NCI-H510A treated with DMSO at 0.1 percent for 48 hours (cell line): ENCODE results near the gene RMDN3.
A peak's percentile ranks its signal among the peaks of the same experiment; 100 is the strongest.

Experiments used
- DNase-seq: peaks from one replicate; lab custom pipeline; 2025; lab: John Stamatoyannopoulos, UW

RMDN3 gene

GRCh38 chr15:40747685-40748631 is 7.1 kb downstream of the RMDN3 start:
- no peak for DNase-seq

GRCh38 chr15:40746916-40747418 is 8.1 kb downstream of the RMDN3 start:
- DNase-seq, result no peak

GRCh38 chr15:40744815-40745152 is 10.3 kb downstream of the RMDN3 start:
- DNase-seq, result no peak

- DNase-seq, result no peak
Observed at GRCh38 chr15:40743921-40744814, 10.9 kb downstream of the RMDN3 start.

GRCh38 chr15:40743485-40743901 is 11.6 kb downstream of the RMDN3 start:
- DNase-seq, result no peak

GRCh38 chr15:40739854-40740253 is 15.2 kb downstream of the RMDN3 start:
- no peak for DNase-seq

GRCh38 chr15:40739047-40739446 is 16.0 kb downstream of the RMDN3 start:
- DNase-seq, result no peak

- DNase-seq, result peak; percentile 75
Observed at GRCh38 chr15:40737048-40737447, 18.0 kb downstream of the RMDN3 start.

- no peak for DNase-seq
Observed at GRCh38 chr15:40736575-40736974, 18.5 kb downstream of the RMDN3 start.

GRCh38 chr15:40731034-40731433 is 24.0 kb downstream of the RMDN3 start:
- DNase-seq, result no peak

- no peak for DNase-seq
Observed at GRCh38 chr15:40723919-40724318, 31.1 kb downstream of the RMDN3 start.

GRCh38 chr15:40722934-40723333 is 32.1 kb downstream of the RMDN3 start:
- no peak for DNase-seq

- DNase-seq, result no peak
Observed at GRCh38 chr15:40722354-40722753, 32.7 kb downstream of the RMDN3 start.

GRCh38 chr15:40721701-40722100 is 33.4 kb downstream of the RMDN3 start:
- no peak for DNase-seq

- DNase-seq, result no peak
Observed at GRCh38 chr15:40716165-40716564, 38.9 kb downstream of the RMDN3 start.

GRCh38 chr15:40714144-40714543 is 40.9 kb downstream of the RMDN3 start:
- DNase-seq, result no peak

- no peak for DNase-seq
Observed at GRCh38 chr15:40706121-40706520, 48.9 kb downstream of the RMDN3 start.

GRCh38 chr15:40702077-40702476 is 53.0 kb downstream of the RMDN3 start:
- DNase-seq, result no peak

- DNase-seq, result no peak
Observed at GRCh38 chr15:40697916-40698315, 57.1 kb downstream of the RMDN3 start.

- no peak for DNase-seq
Observed at GRCh38 chr15:40696228-40696627, 58.8 kb downstream of the RMDN3 start.

GRCh38 chr15:40695469-40695890 is 59.6 kb downstream of the RMDN3 start:
- no peak for DNase-seq

GRCh38 chr15:40694688-40695468 is 60.2 kb downstream of the RMDN3 start, which contains the start of gene RAD51:
Gene RAD51, plus strand, starts transcription at chr15:40695174. Its CDS starts 3,585 bp downstream, at chr15:40698759.
- DNase-seq, result peak; percentile 65
